Gastrocnemius medialis (tissue), 4 donors: ENCODE results near the gene ITGB5.

ENCODE experiments used
- POLR2A ChIP-seq, 2 donors: fragments of 450-650 bp; IDR thresholded peaks; one replicate each; pipeline ENCODE4 v1.6.1; 2017; ENCODE audit warnings: antibody characterized with exemption in 2 of 2, mild to moderate bottlenecking in 2 of 2, moderate library complexity in 2 of 2
- TF ChIP-seq, protein P1 (sequence below), 5 experiments: fragments of 450-650 bp in 3 of 5; fragments of 200-600 bp in 2 of 5; sonication (generic) in 2 of 5; IDR thresholded peaks in 4 of 5; conservative IDR thresholded peaks in 1 of 5; 1 replicate in 4 of 5; 2 replicates in 1 of 5; pipeline ENCODE4 v1.5.1; 2016 to 2019; ENCODE audit warnings: antibody characterized with exemption in 5 of 5, mild to moderate bottlenecking in 3 of 5, moderate library complexity in 3 of 5

DNA sequence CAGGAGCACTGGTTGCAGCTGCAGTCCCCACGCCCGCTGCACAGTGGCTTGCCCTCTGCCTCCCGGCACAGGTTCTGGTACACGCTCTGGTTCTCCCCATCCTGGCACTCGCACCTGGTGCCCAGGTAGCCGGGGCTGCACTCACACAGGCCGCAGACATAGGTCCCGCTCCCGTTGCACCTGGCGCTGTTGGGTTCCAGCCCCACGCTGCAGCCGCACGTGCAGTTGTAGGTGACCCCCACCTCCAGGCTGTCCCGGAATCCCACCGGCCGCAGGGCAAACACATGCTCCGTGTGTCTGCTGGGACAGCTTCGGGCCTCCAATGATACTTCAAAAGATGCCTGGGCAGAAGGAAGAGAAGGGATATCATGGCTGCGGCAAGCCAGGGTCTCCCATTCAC lies 90.7 kb downstream of the ITGB5 start:
- TF ChIP-seq, protein P1, sequence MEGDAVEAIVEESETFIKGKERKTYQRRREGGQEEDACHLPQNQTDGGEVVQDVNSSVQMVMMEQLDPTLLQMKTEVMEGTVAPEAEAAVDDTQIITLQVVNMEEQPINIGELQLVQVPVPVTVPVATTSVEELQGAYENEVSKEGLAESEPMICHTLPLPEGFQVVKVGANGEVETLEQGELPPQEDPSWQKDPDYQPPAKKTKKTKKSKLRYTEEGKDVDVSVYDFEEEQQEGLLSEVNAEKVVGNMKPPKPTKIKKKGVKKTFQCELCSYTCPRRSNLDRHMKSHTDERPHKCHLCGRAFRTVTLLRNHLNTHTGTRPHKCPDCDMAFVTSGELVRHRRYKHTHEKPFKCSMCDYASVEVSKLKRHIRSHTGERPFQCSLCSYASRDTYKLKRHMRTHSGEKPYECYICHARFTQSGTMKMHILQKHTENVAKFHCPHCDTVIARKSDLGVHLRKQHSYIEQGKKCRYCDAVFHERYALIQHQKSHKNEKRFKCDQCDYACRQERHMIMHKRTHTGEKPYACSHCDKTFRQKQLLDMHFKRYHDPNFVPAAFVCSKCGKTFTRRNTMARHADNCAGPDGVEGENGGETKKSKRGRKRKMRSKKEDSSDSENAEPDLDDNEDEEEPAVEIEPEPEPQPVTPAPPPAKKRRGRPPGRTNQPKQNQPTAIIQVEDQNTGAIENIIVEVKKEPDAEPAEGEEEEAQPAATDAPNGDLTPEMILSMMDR (IDR thresholded peaks at IDR 0.05 in 4 of 5, conservative IDR thresholded peaks at IDR 0.05 in 1 of 5) = no peak
- no peak for TF ChIP-seq POLR2A (IDR thresholded peaks at IDR 0.05)
